ENCODE results near the gene UNC5B. TPM values are rescaled to one million over a fixed set of nuclear protein-coding genes. Genes with fewer than 3 reads are reported as not detected.

UNC5B gene
- total RNA-seq, 1 experiment from 2014 or later, result 49.6 TPM

- TF ChIP-seq E2F5 (CRISPR knock-in tag; IDR thresholded peaks at IDR 0.05) (no peak), HMGXB4 (CRISPR knock-in tag; IDR thresholded peaks at IDR 0.05) (no peak), TEAD1 (CRISPR knock-in tag; IDR thresholded peaks at IDR 0.05) (no peak), ZNF423 (CRISPR knock-in tag; IDR thresholded peaks at IDR 0.05) (no peak)
Observed at GRCh38 chr10:71209352-71209715, 3.0 kb upstream of the UNC5B start (continued).

GRCh38 chr10:71209731-71210541, 2.4 kb upstream of the UNC5B start:
- ChIA-PET POLR2A (no interaction called here), CTCF (interaction anchor here (0.7 to 3.5 kb wide), 25 partner anchors 11 to 307 kb away, joined by 3 to 33 read pairs (median 5); partner anchors contain the start of gene SLC29A3)
- Mint-ChIP-seq H3K27me3 (ENCODE audit: low read depth) (peaks cover 46% of the 10 kb centered on the region), H3K36me3 (no peaks in the 10 kb centered on the region), H3K27ac (no peak overlapping the region), H3K4me3 (no peak overlapping the region), H3K4me1 (peaks cover 38% of the 10 kb centered on the region), H3K9me3 (no peaks in the 10 kb centered on the region)
- DNase-seq (ENCODE audit: low spot score), result no peak
- TF ChIP-seq E2F5 (CRISPR knock-in tag; IDR thresholded peaks at IDR 0.05) (no peak), ZSCAN18 (CRISPR knock-in tag; IDR thresholded peaks at IDR 0.05) (no peak), TEAD1 (CRISPR knock-in tag; IDR thresholded peaks at IDR 0.05) (no peak), TP53 (CRISPR knock-in tag; IDR thresholded peaks at IDR 0.05) (no peak), CTCF (IDR thresholded peaks at IDR 0.05) (no peak), TEAD4 (CRISPR knock-in tag; IDR thresholded peaks at IDR 0.05) (no peak), ATF3 (CRISPR knock-in tag; conservative IDR thresholded peaks at IDR 0.05) (no peak), ZNF219 (CRISPR knock-in tag; IDR thresholded peaks at IDR 0.05; ENCODE audit: borderline replicate concordance) (no peak), SMAD4 (CRISPR knock-in tag; IDR thresholded peaks at IDR 0.05) (no peak), EMX1 (CRISPR knock-in tag; IDR thresholded peaks at IDR 0.05) (no peak), CREB1 (CRISPR knock-in tag; IDR thresholded peaks at IDR 0.05) (no peak), FOXP4 (CRISPR knock-in tag; IDR thresholded peaks at IDR 0.05) (no peak), FOXJ3 (CRISPR knock-in tag; IDR thresholded peaks at IDR 0.05; ENCODE audit: borderline replicate concordance) (no peak), ZNF317 (CRISPR knock-in tag; IDR thresholded peaks at IDR 0.05; ENCODE audit: borderline replicate concordance, low read depth) (no peak), JAZF1 (CRISPR knock-in tag; IDR thresholded peaks at IDR 0.05) (no peak), TCF7 (CRISPR knock-in tag; IDR thresholded peaks at IDR 0.05; ENCODE audit: low read depth) (no peak), ZNF396 (CRISPR knock-in tag; IDR thresholded peaks at IDR 0.05; ENCODE audit: borderline replicate concordance) (no peak), SOX15 (CRISPR knock-in tag; IDR thresholded peaks at IDR 0.05) (no peak)
- ATAC-seq, result no peak

All from WTC11 (cell line).